SIG-M5 treated with dmso at 0.1 percent for 504 hours (cell line): Measurements from ENCODE around the gene FGF19.

Source experiments
- DNase-seq: peaks from one replicate; lab custom pipeline; 2025; ENCODE audit not compliant: unreplicated experiment; lab: John Stamatoyannopoulos, UW

The FGF19 gene

DNA sequence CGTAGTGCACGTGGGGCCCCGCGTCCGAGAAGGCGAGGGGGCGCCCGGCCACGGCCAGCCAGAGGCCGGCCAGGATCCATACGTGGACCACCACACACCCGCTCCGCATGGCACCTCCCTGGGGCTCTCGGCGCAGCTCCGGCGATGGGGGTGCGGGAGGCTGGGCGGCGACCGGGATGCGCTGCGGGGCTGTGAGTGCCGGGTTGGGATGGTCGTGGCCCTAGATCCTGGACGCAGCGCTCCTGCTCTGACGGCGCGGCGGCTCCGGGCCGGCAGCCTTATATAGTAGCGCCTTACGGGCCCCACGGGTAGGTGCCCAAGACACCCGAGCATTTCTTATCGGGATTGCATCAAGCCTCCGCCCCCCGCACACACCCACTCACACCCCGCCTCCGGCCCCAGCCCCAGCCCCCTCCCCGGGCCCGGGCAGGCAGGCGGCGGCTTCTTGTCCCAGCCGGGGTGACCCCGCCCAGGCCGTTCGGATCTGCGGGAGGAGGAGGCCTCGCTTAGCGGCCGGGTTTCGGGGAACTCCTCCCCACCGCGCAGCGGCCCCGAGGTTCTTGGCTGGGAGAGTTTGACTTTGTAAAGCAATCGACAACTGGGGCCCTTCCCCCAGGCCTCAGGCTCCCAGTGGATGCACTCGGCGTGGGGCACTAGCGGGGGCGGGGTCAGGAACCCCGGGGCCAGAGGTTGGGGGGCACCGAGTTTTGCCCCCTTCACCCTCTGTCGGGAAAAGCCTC lies at the start of gene FGF19:
FGF19 (minus strand) TSS at position 255 of the 740 bp plus-strand sequence; CDS start at position 109, 146 bp downstream.
- DNase-seq, result no peak

- DNase-seq, result no peak
Observed at GRCh38 chr11:69752890-69753289, 49.1 kb upstream of the FGF19 start.

DNA sequence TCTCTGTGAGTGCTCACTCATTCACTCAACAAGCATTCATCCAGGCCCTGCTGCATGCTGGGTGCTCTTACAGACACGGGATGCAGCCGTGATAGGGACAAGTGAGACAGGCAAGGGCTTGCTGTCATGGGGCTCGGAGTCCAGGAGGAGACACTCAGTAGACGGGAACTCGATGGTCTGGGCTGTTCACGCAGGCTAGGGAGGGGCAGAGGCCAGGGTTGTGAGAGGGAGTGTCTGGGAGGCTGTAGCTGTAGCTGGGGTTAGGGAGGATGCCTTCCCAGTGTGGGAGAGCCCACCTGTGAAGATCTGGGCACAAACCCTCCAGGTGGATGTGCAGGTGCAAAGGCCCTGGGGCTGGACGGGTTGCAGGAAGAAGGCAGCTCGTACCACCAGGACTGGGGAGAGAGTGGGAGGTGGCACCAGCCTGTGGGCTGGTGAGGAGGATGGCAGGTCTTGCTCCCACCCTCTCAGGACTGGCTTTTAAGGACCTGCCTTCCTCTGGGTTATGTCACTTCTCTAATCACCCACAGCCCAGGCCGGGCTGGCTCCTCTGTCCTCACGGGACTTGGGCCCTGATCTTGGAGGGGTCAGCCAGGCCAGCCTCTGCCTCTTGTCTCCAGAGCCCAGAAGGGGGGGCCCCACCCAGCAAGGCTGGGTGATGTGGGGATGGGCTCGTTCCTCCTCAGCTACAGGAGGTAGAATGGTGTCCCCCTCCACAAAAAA lies 47.2 kb upstream of the FGF19 start:
- no peak for DNase-seq

DNA sequence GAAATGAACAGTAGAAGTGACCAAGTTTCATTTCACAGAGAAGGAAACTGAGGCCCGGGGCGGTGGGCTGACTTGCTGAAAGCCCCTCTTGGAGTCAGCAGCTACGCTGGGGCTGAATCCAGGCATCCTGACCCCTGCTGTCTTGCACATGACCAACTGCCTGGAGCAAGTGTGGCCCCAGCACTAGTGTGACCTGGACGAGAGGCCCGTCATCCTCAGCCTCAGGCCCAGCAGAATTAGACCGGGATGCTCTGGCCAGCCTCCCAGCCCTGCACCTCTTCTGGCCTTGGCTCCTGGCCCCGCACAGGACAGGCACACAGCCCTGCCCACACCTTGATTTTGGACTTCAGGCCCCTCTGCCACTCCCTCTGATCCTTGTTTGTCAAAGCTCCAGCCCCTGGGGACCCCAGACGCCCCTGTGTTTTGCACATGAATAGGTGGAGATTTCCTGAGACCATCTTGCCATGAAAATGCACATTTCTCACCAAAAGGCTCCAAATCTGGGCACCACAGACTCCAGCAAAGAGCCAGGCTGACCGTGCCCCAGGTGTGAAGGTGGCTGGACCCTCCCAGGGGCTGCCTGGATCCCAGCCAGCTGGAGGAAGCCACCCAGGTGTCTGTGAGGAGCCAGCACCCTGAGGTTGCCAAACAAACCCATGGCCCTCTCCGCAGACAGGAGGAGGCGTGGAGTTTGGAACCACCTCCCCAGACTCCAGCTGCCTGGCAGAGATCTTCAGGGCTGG lies 46.5 kb upstream of the FGF19 start:
- no peak for DNase-seq

DNA sequence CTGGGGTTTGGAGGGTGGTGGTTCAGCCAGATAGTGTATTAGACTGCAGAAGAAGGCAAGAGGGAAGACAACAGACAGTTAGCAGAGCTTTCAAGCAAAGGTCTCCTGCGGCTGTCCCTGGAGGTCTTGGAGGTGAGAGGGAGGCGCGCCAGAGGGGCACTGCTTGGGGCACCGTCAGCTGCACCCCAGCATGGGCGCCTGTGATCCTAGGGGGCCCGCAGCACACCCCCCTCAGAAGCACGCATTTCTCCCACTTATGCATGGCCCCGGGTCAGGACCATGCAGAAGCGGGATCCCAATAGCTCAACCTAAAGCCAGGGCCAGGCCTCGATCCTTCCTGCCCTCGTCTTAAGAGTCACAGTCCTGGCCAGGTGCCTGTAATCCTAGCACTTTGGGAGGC lies 44.8 kb upstream of the FGF19 start:
- no peak for DNase-seq

DNA sequence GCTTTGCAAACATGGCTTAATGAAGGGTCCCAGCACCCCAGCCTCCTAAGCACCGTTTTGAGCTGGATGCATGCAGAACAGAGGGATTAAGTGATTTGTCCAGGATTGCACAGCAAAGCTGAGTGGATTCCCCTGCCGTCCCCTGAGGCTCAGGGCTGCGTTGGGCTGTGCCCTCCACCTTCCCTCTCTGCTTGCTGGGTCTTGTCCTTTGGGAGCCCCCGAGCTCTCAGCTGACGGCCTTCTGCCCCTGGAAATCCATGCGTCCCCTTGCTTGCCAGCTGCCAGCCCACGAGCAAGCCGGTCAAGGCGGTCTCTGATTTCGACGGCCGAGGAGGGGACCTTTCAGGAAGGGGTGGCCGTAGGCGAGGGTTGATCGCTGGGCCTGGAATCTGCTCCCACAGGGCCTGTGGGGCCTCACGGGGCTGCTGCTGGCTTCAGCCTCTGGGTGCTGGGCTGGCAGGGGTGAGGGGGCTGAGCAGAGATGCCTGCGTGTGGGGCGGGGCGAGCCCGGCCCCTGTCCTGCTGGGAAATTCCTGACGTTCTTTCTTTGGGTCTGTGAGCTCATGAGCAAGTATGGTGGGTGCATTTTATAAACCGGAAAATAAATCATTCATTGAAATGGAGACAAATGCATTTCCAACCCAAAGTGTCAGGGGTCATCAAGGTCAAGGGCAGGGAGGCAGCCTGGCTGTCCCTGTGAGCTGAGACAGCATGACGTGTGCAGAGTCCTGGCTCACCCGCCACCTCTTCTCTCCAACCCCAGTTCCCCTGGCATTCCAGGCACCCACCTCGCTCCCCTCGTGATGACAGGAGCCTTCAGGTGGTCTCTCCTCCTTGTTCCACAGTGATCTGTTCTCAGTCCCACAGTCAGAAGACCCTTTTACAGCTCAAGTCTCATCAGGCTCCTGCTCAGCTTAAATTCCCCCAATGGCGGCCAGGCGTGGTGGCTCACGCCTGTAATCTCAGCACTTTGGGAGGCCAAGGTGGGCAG lies 43.2 kb upstream of the FGF19 start:
- DNase-seq, result no peak

GRCh38 chr11:69746140-69746539 lies 42.3 kb upstream of the FGF19 start:
- no peak for DNase-seq

DNA sequence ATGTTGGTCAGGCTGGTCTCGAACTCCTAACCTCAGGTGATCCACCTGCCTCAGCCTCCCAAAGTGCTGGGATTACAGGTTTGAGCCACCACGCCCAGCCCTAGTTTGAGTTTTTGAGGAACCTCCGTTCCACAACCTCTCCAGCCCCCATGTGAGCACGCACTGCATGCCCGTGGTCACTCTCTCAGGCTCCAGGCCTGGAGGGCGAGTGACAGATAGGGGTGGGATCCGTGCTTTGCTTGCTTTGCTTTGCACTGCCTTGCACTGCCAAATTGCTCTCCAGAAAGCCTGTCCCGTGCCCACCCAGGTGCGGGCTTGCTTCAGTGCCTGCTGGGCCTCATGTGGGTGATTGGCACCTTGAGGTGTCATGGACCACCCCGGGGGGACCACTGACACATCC lies 41.4 kb upstream of the FGF19 start:
- DNase-seq, result no peak

GRCh38 chr11:69744435-69744834 lies 40.6 kb upstream of the FGF19 start:
- no peak for DNase-seq

DNA sequence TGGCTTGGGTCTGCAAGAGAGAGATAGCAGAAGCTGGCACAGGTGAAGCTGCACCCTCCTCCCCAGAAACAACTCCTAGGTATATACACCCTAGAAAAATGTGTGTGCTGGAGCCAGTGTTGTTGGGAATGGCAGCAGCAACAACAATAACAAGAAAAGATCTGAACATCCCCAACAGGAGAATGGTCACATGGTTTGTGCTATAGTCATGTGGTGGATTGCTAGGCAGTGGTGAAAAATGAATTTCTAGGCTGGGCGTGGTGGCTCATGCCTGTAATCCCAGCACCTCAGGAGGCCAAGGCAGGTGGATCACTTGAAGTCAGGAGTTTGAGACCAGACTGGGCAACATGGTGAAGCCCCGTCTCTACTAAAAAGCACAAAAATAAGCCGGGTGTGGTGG lies 31.0 kb upstream of the FGF19 start:
- no peak for DNase-seq

DNA sequence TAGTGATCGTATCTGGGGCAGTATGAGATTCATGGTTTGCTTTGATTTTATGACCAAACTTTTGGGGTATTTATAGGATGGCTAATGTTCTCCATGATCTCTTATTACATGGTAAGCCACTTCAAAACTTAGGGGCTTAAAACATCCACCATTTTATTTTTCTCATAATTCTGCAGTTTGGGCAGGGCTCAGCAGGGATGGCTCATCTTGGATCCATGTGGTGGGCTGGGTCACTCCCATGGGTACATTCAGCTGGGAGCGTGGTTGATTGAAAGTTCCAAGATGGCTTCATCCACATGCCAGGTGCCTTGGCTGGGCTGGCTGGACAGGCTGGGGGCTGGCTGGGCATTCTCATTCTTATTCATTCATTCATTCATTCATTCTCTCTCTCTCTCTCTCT lies 30.5 kb upstream of the FGF19 start:
- no peak for DNase-seq

GRCh38 chr11:69732910-69733309 lies 29.1 kb upstream of the FGF19 start:
- no peak for DNase-seq

DNA sequence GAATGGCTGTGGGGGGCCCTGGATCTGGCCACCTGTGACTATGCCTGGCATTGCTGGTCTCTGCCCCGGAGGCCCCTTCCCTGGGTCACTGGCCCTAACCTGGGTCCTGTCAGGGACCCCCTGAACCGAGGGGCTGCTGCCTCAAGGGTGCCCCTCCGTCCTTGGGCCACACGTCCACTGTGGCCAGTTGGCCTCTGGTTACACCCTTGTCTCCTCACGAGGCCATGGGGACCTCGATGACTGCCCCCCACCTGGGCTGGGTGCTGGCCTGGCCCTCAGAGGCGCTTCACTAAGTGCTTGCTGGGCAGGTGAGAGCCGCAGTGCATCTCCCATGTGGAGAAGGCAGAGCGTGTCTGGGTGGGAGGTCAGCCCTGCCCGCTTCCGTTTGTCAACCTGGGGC lies 27.3 kb upstream of the FGF19 start:
- no peak for DNase-seq

DNA sequence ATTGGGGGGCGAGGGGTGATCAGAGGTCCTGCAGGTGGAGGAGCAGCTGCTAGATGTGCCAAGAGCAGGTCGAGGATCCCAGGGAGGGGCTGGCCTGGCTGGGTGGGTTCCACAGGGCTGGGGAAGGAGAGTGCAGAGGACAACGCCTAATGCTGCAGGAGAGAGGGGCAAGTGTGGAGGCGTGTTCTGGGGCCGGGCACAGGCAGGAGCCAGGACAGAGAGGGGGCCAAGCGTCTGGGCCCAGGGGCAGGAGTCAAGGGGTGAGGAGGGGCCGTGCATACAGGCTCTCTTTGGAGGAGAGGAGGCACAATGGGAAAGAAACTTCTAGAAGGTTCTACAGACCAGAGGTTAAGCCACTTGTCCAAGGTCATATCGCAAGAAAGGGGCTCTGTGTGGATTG lies 26.7 kb upstream of the FGF19 start:
- DNase-seq, result no peak

GRCh38 chr11:69729252-69729651 lies 25.4 kb upstream of the FGF19 start:
- no peak for DNase-seq

DNA sequence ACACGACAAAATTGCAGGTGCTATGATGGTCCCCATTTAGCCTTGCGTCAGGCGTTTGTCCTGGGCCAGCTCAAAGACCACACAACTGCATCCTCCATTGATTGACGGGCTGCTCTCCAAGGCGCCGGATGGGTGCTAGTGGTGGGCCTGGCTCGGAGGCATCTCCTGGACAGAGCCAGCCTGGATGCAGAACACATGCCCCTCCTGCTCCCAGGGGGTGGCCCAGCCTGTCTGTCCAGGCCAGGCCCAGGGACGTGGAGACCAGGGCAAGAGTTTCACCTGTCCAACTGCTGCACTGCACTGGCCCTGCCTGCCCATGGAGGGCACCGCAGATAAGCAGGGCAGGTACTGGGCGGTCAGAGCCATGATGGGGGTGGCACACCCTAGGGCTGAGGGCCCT lies 23.4 kb upstream of the FGF19 start:
- no peak for DNase-seq

DNA sequence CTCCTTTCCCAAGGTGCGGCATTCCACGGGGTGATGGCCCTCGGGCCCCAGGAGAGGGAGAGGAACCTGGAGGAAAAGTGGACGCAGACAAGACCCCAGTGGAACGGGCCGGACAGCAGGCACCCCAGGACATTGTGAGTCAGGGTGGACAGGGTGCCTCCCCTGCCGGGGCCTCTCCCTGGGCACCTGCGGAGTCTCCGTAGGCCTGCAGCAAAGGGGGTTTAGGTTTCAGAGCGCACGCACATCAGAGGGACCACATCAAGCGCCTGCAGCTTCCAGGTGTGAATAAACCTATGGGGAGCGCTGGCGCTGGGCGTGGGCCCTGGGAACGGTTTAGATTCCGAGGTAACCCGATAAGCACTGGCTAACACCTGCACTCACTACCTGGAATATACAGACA lies 22.7 kb upstream of the FGF19 start:
- no peak for DNase-seq

DNA sequence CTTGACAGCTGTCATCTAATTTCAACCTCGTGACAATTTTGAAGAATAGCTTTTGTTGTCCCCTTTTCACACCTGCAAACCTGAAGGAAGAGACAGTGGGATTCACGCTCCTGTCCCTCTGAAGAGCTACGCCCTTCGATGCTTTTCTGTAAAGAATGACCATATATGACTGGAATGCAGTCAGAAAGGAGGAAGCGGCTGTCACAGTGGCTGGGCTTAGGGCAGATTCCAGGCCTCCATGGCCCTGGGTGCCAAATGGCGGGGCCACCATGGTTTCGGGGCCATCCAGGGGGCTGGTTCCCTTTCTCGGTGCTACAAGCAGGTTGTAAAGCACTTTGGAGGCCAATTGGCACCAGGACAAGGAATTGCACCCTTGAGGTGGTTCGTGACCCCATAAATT lies 22.2 kb upstream of the FGF19 start:
- DNase-seq, result no peak

DNA sequence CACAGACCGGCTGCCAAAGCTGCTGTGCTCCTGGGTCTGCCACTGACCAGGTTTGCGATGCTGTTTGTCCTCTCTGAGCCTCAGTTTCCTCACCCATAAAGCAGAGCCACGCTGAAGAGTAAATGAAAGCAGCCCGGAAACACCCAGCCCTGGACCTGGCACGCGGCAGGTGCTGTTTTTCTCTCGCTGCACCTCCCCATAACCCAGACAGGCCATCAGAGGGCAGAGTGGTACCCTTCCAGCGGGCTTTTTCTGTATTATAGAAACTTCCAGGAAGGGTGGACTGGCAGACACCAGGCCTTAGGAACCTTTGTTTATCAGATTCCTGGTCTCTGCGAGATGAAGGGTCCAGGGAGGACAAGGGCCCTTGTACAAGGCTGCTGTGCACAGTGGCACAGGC lies 17.9 kb upstream of the FGF19 start:
- DNase-seq, result no peak

DNA sequence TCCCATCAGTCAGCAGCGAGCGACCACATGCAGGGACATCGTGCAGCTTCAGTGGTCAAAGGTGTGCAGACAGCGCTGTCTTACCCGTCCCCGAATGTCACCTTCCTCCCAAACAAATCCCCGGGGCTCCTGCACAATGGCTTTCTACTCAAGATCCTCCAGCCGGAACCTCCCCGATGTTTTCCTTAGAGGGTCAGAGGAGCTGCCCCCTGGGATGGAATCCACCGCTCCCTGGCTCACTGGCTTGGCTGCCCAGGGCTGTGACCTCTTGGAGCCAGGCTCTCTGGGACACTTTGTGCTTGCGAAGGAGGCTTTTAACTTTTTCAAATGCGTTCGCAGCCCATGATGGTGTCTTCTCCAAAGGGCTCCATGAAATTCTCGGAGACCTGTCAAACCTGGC lies 17.3 kb upstream of the FGF19 start:
- DNase-seq, result no peak

DNA sequence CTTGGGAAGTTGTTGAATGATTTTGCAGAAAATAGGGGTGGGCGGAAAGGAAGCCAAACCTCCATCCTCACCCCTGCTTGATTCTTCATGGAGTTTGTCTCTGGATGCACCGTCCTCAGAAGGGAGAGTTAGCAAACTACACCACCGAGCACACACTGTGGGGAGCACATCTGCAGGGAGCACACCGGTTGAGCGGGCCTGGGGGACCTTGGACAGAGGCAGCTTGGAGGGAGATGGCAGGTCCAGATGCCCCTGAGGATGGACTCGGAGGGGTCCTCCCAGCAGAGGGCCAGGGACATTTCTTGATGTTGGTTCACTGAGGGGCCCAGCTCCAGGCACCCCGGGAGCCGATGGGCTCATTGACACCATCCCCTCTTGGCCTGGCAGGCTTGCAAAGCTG lies 15.1 kb upstream of the FGF19 start:
- DNase-seq, result no peak
